A673 (cell line): ENCODE results near the gene CLEC1A. TPM values are rescaled to one million over a fixed set of nuclear protein-coding genes. Genes with fewer than 3 reads are reported as not detected.

Experiments used
- Bru-seq: library from RNA; stranded (reverse); fragments of 400-500 nt; gene quantifications from one replicate; lab custom pipeline; 2021; lab: Mats Ljungman, UMichigan
- BruChase-seq, 2 experiments: library from RNA; stranded (reverse); fragments of 400-500 nt; gene quantifications; one replicate each; lab custom pipeline; 2021; lab: Mats Ljungman, UMichigan
- BruUV-seq: library from RNA; stranded (reverse); fragments of 400-500 nt; replicated peaks from 2 replicates; lab custom pipeline; 2021; lab: Mats Ljungman, UMichigan
- CTCF ChIA-PET: fragments of 300-600 bp; sonication (Branson Sonifier 250); formaldehyde crosslinking; loops from one replicate; lab custom pipeline; 2022; ENCODE audit warnings: antibody characterized with exemption; lab: Charles Lee
- POLR2A ChIA-PET: fragments of 300-600 bp; sonication (Branson Sonifier 250); formaldehyde crosslinking; loops from one replicate; lab custom pipeline; 2022; ENCODE audit warnings: antibody characterized with exemption; ENCODE audit not compliant: low non-redundant PET; lab: Charles Lee
- DNase-seq: peaks from one replicate; pipeline ENCODE4 v3.0.0-alpha.2; 2015; ENCODE audit warnings: low spot score
- H3K27ac ChIP-seq: fragments of 200-600 bp; sonication (generic); 2 replicates; pipeline ENCODE4 v1.5.1; 2016; ENCODE audit warnings: mixed run types, low read depth, mild to moderate bottlenecking, mixed read lengths, antibody characterized with exemption, low read length; ENCODE audit not compliant: poor library complexity, severe bottlenecking
- H3K27me3 ChIP-seq: fragments of 200-600 bp; sonication (generic); replicated peaks from 2 replicates; pipeline ENCODE4 v1.6.1; 2017; ENCODE audit warnings: mixed run types, low read depth, mild to moderate bottlenecking, mixed read lengths, antibody characterized with exemption, low read length; ENCODE audit not compliant: insufficient read depth, poor library complexity
- H3K36me3 ChIP-seq: fragments of 200-600 bp; sonication (generic); 2 replicates; pipeline ENCODE4 v1.6.1; 2016; ENCODE audit warnings: mixed run types, mild to moderate bottlenecking, mixed read lengths, antibody characterized with exemption, low read length; ENCODE audit not compliant: insufficient read depth, poor library complexity, severe bottlenecking
- H3K4me1 ChIP-seq: fragments of 200-600 bp; sonication (generic); 2 replicates; pipeline ENCODE4 v1.6.1; 2017; ENCODE audit warnings: mixed run types, mild to moderate bottlenecking, mixed read lengths, antibody characterized with exemption, low read length; ENCODE audit not compliant: insufficient read depth, poor library complexity, severe bottlenecking
- H3K4me3 ChIP-seq: fragments of 200-600 bp; sonication (generic); 2 replicates; pipeline ENCODE4 v1.5.1; 2016; ENCODE audit warnings: low read depth, mixed run types, mild to moderate bottlenecking, mixed read lengths, low read length; ENCODE audit not compliant: poor library complexity, severe bottlenecking
- H3K9me3 ChIP-seq: fragments of 200-600 bp; sonication (generic); 2 replicates; pipeline ENCODE4 v1.6.1; 2016; ENCODE audit warnings: mixed run types, low read depth, mild to moderate bottlenecking, mixed read lengths, antibody characterized with exemption, low read length; ENCODE audit not compliant: poor library complexity, severe bottlenecking
- CTCF ChIP-seq: fragments of 300-800, 200-600 bp; sonication (generic); conservative IDR thresholded peaks from 2 replicates; pipeline ENCODE4 v1.5.1; 2017; ENCODE audit warnings: low read depth, mild to moderate bottlenecking, antibody characterized with exemption, low read length, moderate library complexity, mixed read lengths
- EZH2 ChIP-seq: fragments of 200-600 bp; sonication (generic); IDR thresholded peaks from 2 replicates; pipeline ENCODE4 v1.6.1; 2017; ENCODE audit warnings: borderline replicate concordance, low read depth, mild to moderate bottlenecking, mixed read lengths, antibody characterized with exemption, low read length; ENCODE audit not compliant: poor library complexity, severe bottlenecking
- intact Hi-C: fragments of 100-400 bp; cut with micrococcal nuclease; formaldehyde crosslinking; loops from one replicate; pipeline ENCODE4 v1.10.0; 2022; ENCODE audit not compliant: unreplicated experiment
- long read RNA-seq: library from polyadenylated mRNA; stranded (forward); transcript quantifications from one replicate; pipeline ENCODE4 v2.0.0, GENCODE V29; 2022
- total RNA-seq: library from RNA; stranded (reverse); gene quantifications from 2 replicates; pipeline ENCODE4 v1.2.3, GENCODE V29; 2021

Gene CLEC1A
- total RNA-seq, result not detected in 2 replicates
- Bru-seq, nascent RNA, result not detected
- BruChase-seq, experiment 1, labeled RNA remaining after a 2-hour chase, result percentile 3 among the genes with signal in this experiment
- percentile 13 among the genes with signal in this experiment for BruChase-seq, experiment 2, labeled RNA remaining after a 6-hour chase
- long read RNA-seq, result 0 reads

- Histone ChIP-seq H3K36me3 (no peaks in the 10 kb centered on the region), H3K27me3 (no peaks in the 10 kb centered on the region), H3K4me3 (no peak within 1 kb of the TSS), H3K9me3 (no peaks in the 10 kb centered on the region), H3K27ac (no peak within 1 kb of the TSS), H3K4me1 (no peaks in the 10 kb centered on the region)
- DNase-seq, result no peak
- intact Hi-C loops, result no loop called here
- ChIA-PET CTCF (no interaction called here), POLR2A (no interaction called here)
- TF ChIP-seq EZH2, result no peak
- no peak for TF ChIP-seq CTCF
- no TSS peak for BruUV-seq
These were observed at the start of gene CLEC1A for GRCh38 chr12:10098791-10099190. CLEC1A (minus strand) TSS chr12:10098985; CDS start chr12:10098922, 63 bp downstream.

GRCh38 chr12:10147714-10148403, 49.1 kb upstream of the CLEC1A start:
- no TSS peak for BruUV-seq

GRCh38 chr12:10142976-10143589, 44.3 kb upstream of the CLEC1A start:
- Histone ChIP-seq H3K4me1 (no peaks in the 10 kb centered on the region), H3K9me3 (no peaks in the 10 kb centered on the region), H3K27me3 (no peaks in the 10 kb centered on the region), H3K27ac (no peak overlapping the region), H3K4me3 (no peak overlapping the region), H3K36me3 (no peaks in the 10 kb centered on the region)
- BruUV-seq, result no TSS peak
- intact Hi-C loops, result loop anchor here (5.0 kb wide), 2 partner anchors 201 to 331 kb away; no protein-coding TSS in a partner anchor
- ChIA-PET CTCF (interaction anchor here (0.6 to 1.6 kb wide), 2 partner anchors 11 to 133 kb away, joined by 4 read pairs; no protein-coding TSS in a partner anchor), POLR2A (no interaction called here)
- TF ChIP-seq EZH2 (no peak), CTCF (no peak)
- no peak for DNase-seq

More at GRCh38 chr12:10147714-10148403, 49.1 kb upstream of the CLEC1A start:
- ChIA-PET CTCF (no interaction called here), POLR2A (no interaction called here)
- no peak overlapping the region for H3K4me3 ChIP-seq
- TF ChIP-seq EZH2, result no peak
- no peak for TF ChIP-seq CTCF
- H3K36me3 ChIP-seq, result no peaks in the 10 kb centered on the region
- intact Hi-C loops, result no loop called here
- no peaks in the 10 kb centered on the region for H3K9me3 ChIP-seq
- no peak overlapping the region for H3K27ac ChIP-seq
- no peaks in the 10 kb centered on the region for H3K27me3 ChIP-seq
- DNase-seq, result no peak
- no peaks in the 10 kb centered on the region for H3K4me1 ChIP-seq
